NCI-H2029 treated with DMSO at 0.1 percent for 48 hours (cell line): ENCODE data around the gene CBR4.
"Not testable (repeated sequence)": the region's sequence is repeated elsewhere in the genome, so short reads cannot be mapped to it uniquely, and the experiment has no call there.

Source experiments
- DNase-seq: peaks from one replicate; lab custom pipeline; 2025; lab: John Stamatoyannopoulos, UW

CBR4 gene

DNA sequence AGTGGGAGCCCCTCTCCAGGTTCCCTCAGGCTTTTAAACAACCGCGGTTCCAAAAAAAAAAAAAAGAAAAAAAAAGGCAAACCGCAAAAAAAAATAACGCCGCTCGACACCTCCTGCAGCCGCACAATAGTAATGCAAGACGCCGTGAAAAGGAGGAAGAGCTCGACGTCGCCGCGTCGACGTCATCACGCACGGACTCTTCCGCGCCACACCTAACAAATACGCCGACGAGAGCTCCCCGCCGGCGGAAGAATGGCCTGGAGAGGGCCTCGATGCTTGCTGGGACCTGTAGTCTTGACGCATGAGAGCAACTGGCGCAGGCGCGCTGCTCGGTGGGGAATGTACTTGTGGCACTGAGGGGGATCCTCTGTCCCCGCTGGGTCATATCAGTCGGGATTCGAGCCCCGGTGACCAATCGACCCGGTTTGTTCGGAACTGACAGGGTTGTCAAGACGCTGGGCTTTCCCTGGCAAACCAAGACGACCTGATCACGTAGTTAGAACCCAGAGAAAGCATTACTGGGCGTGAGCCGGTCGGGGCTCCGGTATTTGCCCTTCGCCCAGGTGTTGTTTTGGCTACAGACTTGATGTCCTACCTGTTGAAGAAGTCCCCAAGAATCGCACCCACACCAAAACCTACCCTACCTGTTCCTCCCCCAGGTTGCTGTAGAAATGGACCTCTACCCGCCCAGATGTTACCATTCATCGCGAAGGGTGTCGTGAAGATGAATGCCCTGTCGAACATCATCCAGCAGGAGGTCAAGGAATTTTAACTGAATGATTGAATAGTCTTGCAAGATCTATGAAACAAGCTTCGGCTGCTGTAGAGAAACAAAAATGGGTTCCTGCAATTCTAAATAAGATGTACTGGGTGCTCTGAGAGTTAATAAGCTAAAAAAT is at the start of gene CBR4:
Gene CBR4, minus strand, starts transcription at position 131 of the 899 bp plus-strand sequence. CDS start 166 bp downstream, outside the sequence.
- DNase-seq, result peak; percentile 87

DNA sequence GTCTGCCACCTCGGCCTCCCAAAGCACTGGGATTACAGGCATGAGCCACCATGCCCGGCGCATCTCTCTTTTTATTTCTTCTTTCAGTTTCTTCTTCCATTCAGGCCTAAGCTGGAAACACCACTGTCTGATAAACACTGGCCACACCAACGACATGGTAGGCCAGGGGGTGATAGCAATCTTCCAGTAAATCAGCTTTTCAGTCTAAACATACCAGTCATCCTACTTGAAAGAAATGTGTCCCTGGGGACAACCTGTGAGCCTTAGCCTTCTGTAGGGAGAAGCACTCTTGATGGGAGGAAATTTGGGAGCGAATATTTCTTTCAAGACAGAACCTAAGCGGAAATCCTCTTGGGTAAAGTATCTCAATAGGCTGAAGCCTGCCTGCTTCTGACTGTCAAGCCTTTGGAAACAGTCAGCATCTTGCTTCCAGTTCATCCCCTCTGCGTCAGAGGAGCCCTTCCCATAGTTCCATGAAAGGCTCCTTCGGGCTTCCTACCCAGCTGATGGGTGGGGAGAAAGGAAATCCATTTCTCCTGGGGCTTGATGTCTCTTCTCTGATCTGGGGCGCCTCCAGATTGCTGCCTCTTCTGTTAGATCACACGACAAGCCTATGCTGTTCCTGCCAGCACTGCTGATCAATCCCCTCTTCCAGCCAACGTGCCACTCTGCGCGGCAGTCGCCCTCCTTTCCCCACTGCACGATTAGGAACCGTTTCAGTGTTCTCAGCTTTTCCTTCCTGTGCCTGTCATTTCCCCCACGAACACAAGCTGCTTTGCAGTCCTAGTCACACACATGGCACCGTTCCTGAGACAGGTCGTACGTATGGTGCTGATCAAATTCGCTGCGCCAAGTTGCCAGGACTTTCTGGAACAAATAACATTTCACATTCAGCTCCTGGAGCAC is 49.5 kb upstream of the CBR4 start:
- no peak for DNase-seq

- DNase-seq, result no peak
Observed at GRCh38 chr4:169058312-169058711, 48.3 kb upstream of the CBR4 start.

DNA sequence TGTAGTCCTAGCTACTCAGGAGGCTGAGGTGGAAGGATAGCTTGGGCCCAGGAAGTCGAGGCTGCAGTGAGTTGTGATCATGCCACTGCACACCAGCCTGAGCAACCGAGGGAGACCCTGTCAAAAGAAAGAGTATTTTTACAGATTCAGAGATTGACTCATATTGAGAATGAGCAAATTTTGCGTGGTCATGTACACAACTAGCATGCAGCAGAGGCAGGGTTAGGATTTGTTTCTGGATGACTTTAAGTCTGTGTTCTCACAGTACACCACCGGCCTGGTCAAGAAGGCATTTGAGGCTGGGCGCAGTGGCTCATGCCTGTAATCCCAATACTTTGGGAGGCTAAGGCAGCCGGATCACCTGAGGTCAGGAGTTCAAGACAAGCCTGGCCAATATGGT is 44.8 kb upstream of the CBR4 start:
- no peak for DNase-seq

DNA sequence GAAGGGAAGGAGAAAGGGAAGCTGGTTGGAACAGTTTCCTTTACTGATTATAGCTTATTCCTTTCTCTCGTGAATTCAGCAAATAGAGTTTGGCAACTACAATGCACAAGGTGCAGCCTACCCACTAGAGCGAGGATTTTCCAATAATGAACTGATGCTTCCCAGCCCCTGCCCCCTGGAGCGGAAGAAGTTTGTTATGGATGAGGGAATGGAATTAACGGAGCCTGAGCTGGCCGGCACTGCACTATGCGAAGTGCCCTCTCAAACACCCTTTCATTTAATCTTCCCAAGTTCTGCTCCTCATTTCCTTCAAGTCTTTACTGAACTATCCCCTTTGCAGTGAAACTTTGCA is 42.5 kb upstream of the CBR4 start:
- DNase-seq, result no peak

DNA sequence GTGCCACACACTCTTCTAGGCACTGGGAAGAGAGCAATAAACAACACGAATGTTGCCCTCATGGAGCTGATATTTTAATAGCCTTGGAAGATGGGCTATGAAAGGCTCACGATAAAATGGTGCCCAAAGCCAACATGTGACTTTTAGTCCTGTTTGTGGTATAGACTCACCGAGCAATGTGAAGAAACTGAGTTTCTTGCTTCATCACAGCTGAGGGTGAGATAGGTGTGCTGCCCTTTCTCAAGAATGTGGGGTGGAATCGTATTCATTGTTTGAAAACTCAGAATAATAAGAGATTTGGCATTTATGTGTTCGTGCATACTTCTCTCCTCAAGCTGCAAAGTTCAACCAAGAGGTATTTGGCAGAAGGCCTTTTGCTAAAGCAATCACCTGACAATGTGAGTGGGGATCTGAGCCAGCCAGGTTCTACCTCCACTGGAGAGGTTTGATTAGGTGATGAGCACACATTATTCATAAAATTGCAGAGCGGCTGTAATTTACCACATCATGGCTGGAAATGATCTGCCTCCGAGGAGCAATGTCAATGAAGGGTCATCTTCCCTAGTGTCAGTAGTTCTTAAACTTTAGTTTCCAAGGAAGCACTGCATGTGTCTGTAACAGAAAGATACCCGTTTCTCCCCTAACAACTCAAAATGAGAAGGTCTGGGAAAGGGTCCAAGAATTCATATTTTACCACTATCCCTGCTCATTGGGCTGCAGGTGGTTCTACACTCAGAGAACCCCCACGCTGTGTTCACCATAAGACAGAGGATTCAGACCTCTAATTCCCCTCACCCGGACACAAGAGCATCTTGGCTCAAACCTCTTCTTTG is 41.9 kb upstream of the CBR4 start:
- DNase-seq, result no peak

DNA sequence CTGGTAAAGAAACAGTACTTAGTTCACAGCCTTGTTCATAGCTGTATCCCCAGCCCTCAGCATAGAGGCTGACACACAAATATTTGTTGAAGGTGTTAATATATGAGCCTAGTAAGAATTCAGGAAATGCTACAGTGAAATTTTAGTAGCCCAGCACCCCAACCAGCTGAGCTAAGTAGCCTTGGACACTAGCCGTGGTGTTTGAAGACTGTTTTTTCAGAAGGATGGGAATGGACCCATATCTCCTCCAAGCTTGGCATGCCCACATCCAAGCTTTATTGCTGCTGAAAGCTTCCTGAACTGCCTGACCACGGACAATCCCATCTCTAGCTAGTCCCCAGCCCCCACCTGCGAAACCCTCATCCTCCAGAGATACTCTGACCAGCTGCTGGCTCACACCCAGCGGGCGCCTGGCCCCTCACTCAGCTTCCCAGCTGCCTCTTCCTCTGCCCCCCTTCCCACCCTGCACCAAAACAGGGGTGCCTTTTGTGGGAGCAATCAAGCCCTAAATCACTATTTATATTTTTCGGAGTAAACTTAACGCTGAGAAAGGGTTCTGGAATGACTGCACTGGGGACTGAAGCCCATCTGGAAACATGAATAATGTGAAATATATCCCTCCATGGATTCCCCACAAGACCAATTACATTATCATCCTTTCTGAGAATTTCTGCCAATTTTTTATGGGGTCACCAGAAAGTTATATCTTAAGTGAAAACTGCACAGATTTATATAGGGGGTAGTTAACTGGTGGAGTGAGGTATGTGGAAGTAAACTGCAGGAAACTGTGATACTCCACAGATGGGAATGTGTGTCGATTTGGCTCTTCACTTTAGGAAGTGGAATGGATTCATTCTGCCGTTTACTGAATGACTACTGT is 41.1 kb upstream of the CBR4 start:
- DNase-seq, result no peak

DNA sequence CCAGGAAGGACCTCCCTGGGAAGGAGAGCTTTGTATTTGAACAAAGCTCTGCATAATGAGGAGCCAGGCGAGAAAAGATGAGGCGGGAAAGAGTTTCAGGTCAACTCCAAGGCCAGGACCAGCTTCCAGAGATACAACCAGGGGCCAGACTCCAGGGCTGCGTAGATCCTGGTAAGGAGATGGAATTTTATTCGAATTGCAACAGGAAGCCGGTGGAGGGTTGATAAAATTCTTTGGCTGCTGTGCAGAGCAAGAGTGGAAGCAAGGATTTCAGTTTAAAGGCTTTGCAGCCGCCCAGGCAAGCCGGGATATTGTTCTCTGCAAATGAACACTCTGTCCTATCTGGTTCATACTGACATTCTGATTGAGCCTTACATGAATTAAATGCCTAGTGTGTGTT is 40.2 kb upstream of the CBR4 start:
- DNase-seq, result no peak

DNA sequence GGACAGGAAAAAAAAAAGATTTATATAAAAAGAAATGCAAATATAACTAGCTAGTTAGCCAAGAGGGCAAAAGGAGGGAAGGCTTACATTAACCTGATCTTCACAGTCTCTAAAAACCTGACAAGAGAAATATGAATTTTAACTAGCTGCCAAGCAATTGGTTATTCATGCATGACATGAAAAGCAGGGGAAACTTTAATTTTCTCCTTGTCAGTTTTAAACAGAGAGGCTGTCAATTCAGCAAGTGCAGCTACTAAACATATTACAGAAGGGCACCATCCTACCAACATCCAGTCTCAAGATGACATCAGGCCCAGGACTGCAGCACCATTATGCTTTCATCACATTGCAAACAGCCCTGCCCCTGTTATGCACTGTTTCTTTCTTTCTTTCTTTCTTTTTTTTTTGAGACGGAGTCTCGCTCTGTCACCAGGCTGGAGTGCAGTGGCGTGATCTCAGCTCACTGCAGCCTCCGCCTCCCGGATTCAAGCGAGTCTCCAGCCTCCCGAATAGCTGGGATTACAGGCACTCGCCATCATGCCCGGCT is 38.9 kb upstream of the CBR4 start:
- DNase-seq, result no peak

DNA sequence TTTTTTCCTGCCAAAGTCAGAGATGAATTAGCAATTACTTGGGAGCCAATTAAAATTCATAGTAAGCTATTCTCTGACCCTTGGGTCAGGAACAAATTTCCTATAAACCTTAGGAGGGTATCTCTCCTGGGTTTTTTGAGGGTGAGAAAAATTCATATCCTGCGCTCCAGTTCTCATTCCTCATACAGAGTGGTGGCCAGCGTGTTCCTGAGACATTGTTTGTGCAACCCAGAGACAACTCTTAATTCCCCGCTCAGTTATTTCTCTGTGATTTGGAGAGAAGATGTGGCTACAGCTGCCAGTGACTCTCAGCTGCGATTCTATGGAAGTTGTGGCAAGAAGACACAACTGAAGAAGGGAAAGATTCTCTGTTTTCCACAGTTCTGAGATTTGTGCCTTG is 37.9 kb upstream of the CBR4 start:
- no peak for DNase-seq

DNA sequence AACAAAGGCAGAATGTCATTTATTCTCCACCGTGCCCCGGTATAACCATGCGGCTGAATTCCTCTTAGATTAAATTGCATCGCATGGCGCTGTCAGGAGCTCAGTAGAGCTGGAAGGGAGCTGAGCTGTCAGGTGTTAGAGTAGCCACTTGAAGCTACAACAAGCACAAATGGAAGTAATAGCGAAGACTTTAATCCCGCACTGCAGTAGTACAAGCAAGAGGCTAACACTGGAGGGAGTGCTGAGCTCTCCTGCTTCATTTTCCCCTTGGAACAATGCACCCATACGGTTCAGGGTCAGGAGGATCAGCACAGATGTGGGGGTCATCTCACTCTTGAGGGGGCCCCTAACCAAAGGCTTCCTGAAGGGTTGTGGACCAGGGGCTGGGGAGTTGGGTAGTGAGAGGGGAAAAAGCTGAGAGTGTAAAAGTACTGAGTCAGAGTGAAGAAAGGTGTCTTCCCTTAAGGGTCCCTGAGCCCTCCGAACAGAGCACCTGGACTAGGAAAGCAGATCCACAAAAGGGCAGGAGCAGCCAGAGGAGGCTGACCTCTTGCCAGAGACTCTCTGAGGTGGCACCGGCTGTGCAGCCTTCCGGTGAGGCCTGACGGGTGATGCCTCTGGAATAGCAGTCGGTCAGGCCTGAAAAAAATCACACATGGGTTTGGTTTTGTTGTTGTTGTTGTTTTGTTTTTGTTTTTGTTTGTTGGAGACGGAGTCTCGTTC is 36.0 kb upstream of the CBR4 start:
- no peak for DNase-seq

GRCh38 chr4:169044714-169045447 is 34.8 kb upstream of the CBR4 start:
- no peak for DNase-seq

GRCh38 chr4:169042608-169043007 is 32.6 kb upstream of the CBR4 start:
- DNase-seq, result no peak

DNA sequence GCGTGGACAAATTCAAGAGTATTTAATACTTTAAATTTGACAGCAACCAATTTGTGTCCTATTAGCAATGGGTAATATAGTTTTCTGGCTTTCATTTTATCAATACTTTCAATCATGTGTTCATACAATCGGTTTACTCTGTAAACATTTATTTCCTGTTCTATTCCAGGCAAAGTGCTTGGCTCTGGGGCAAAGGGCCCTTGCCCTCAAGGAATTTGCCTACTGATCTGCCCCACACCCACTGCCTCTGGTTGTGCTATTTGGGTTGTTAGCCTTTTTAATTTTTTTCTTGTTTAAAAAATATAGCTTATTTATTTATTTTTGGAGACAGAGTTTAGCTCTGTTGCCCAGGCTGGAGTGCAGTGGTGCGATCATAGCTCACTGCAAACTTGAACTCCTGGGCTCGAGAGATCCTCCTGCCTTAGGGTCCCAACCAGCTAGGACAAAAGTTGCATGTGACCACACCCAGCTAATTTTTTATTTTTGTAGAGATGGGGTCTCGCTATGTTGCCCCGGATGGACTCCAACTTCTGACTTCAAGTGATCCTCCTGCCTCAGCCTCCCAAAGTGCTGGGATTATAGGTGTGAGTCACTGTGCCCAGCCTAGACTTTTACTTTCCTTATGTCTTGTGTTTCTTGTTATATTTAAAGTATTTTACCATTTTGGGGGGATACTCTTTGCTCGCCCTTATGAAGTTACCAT is 30.7 kb upstream of the CBR4 start:
- DNase-seq, result no peak

DNA sequence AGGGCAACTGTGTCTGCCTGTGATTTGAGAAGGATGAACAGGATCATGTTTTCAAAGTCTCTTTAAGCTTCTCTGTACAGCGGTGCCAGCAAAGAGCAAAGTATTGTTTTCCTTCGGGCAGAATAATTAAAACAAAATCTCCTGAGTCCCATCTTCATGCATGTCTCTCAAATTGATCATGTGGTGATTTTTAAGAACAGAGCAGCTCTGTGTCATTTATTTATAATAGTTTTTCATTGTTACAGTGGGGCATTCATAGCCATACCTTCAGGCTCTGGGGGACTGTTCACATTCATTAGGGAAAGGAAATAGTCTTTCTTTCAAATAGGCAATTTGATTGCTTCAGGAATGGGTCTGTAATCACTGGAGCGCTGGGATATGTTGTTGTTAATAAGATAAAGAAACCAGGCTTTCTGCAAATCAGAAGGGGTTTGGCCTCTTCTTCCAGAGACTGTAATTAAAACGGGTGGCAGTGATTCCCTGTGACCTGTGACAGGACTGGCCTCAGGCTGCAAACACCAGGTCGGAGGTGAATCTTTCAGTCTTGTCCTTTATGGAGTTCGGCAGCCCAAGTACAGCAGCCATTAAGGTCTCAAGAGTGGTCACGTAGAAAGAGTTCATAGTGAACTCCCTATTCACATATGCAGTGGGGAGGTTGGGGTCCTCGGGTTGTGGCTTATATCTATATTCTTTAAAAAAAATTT is 29.3 kb upstream of the CBR4 start:
- DNase-seq, result no peak

GRCh38 chr4:169037506-169037905 is 27.5 kb upstream of the CBR4 start:
- no peak for DNase-seq

DNA sequence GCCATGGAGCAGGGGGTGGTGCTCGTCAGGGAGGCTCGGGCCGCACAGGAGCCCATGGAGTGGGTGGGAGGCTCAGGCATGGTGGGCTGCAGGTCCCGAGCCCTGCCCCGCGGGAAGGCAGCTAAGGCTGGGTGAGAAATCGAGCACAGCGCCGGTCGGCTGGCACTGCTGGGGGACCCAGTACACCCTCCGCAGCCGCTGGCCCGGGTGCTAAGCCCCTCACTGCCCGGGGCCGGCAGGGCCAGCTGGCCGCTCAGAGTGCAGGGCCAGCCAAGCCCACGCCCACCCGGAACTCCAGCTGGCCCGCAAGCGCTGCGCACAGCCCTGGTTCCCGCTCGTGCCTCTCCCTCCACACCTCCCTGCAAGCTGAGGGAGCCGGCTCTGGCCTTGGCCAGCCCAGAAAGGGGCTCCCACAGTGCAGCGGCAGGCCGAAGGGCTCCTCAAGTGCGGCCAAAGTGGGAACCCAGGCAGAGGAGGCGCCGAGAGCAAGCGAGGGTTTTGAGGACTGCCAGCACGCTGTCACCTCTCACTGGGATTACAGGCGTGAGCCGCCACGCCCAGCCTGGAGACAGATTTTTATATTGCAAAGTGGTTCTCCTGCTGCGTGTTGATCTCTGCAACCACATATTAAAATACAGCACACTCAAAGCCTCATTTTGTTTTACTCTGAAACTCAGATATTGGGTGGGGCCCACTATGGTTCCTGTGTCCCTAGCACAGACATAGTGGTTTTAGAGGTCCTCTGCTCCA is 26.0 kb upstream of the CBR4 start:
- DNase-seq, result not testable (repeated sequence)
